GM10248 (cell line): ENCODE data around the gene COTL1.

Source experiments
- CTCF ChIA-PET: fragments of 300-600 bp; sonication (Branson Sonifier 250); formaldehyde crosslinking; extraction: SDS; loops from one replicate; lab custom pipeline; 2021; ENCODE audit warnings: antibody characterized with exemption; lab: Yijun Ruan, JAX
- POLR2A ChIA-PET: fragments of 350-650 bp; sonication (Branson Sonifier 250); formaldehyde crosslinking; extraction: SDS; loops from one replicate; lab custom pipeline; 2020; ENCODE audit warnings: antibody characterized with exemption; lab: Yijun Ruan, JAX
- DNase-seq: peaks from one replicate; pipeline ENCODE4 v3.0.0; 2012; ENCODE audit errors: extremely low spot score
- CTCF ChIP-seq: IDR thresholded peaks from 2 replicates; pipeline ENCODE4 v1.5.1; 2012; ENCODE audit warnings: mild to moderate bottlenecking, low read depth; ENCODE audit errors: extremely low read depth, missing control alignments, control extremely low read depth

COTL1 gene

GRCh38 chr16:84574191-84574590 is 43.7 kb downstream of the COTL1 start:
- no peak for TF ChIP-seq CTCF
- no peak for DNase-seq
- CTCF ChIA-PET = interaction anchor here (1.1 to 1.7 kb wide), 3 partner anchors 11 to 163 kb away, joined by 3 to 4 read pairs (median 4); no protein-coding TSS in a partner anchor
- POLR2A ChIA-PET = no interaction called here

GRCh38 chr16:84572096-84572495 is 45.8 kb downstream of the COTL1 start:
- ChIA-PET POLR2A (no interaction called here), CTCF (interaction anchor here (1.4 kb wide), 1 partner anchor 9 kb away, joined by 3 read pairs; no protein-coding TSS in a partner anchor)
- no peak for DNase-seq
- no peak for TF ChIP-seq CTCF

GRCh38 chr16:84571506-84571905 is 46.4 kb downstream of the COTL1 start:
- POLR2A ChIA-PET = no interaction called here

GRCh38 chr16:84570739-84571403 is 47.0 kb downstream of the COTL1 start:
- ChIA-PET CTCF (interaction anchor here (0.7 to 1.5 kb wide), 4 partner anchors 13 to 615 kb away, joined by 3 to 4 read pairs (median 3); no protein-coding TSS in a partner anchor), POLR2A (no interaction called here)
- DNase-seq = no peak
- no peak for TF ChIP-seq CTCF

More at GRCh38 chr16:84571506-84571905, 46.4 kb downstream of the COTL1 start:
- no peak for TF ChIP-seq CTCF
- no peak for DNase-seq
- CTCF ChIA-PET = interaction anchor here (1.4 kb wide), 1 partner anchor 9 kb away, joined by 3 read pairs; no protein-coding TSS in a partner anchor

- no peak for TF ChIP-seq CTCF
- ChIA-PET POLR2A (no interaction called here), CTCF (interaction anchor here (1.1 to 1.5 kb wide), 4 partner anchors 8 to 613 kb away, joined by 3 to 4 read pairs (median 3); no protein-coding TSS in a partner anchor)
- DNase-seq = no peak
Observed at GRCh38 chr16:84569382-84569987, 48.4 kb downstream of the COTL1 start.

- TF ChIP-seq CTCF = no peak
- DNase-seq = no peak
- CTCF ChIA-PET = interaction anchor here (2.1 kb wide), 1 partner anchor 57 kb away, joined by 9 read pairs; no protein-coding TSS in a partner anchor
- POLR2A ChIA-PET = no interaction called here
Observed at GRCh38 chr16:84568066-84568465, 49.8 kb downstream of the COTL1 start.
